ENCODE measurements around the gene OTUD5. TPM values are rescaled to one million over a fixed set of nuclear protein-coding genes. Genes with fewer than 3 reads are reported as not detected.

Gene OTUD5
- total RNA-seq, 1 donor: 55.5 TPM

- DNase-seq (ENCODE audit: low read depth in 2 of 3, low spot score in 2 of 3): peak in 2 of 3 donors; percentile 62 to 85
These were observed 18.5 kb downstream of the OTUD5 start for GRCh38 chrX:48938721-48939425.

DNA sequence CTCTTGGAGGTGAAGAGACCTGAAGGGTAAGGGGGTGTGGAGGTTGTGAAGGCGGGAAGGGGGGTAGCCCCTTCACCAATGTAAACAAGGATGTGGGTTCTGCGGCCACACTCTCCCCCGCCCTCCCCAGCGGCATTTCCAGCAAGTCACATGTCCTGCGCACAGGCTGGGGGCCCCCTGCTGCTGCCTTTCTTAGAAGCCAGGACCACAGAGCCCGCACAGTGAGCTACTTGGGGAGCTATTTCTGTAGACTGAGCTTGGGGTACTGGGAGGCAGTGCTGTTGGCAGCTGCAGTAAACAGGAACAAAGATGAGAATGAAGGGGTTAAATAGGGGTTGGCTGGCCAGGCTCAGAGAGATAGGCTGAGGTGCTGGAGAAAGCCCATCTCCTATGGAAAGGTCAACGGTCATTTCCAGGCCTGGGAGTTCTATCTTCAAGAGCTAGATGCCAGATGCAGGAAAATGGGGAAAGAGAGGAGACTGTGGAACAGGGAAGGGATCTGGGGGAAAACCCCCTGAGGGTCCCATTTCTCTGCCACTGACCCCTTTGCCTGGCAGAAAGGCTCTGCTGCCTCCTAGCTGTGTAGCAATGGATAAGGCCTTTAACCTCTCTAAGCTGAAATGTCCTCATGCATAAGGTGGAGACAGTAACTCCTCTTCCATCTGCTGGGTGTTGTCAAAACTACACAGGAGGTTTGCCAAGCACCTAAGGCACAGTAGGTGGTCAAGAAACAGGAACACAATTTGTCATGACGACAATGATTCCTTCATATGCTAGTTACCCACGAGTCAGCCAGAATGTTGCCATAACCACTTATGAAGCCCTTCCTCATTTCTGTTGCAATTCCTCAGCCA, 20.1 kb downstream of the OTUD5 start:
- DNase-seq (ENCODE audit: low read depth in 2 of 3, low spot score in 2 of 3): peak; percentile 76 to 93 (median 83)

DNA sequence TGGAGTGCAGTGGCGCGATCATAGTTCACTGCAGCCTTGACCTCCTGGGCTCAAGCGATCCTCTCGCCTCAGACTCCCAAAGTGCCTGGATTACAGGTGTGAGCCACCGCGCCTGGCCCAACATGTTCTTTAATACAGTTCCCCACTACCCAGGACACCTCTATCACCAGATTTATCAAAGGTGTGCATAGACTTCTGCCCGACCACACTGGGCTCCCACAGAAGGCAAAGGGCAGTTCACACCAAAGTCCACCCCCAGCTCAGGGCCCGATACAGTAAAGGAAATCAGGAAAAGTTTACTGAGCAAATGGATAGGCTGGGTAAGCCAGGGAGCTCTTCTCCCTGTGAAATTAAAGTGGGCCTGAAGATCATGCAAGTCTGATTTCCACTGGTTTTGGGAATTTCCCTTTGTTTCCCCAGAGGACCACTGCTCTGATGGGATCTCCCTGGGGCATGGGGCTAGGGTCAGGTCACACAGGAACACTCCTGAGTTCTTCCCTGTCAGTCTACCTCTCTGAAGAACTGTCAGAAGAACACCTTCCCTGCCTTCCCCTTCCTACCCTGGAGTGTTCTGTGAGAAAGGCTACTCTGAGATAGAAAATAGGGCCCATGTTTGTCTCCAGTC, 20.9 kb downstream of the OTUD5 start:
- DNase-seq (ENCODE audit: low read depth in 2 of 3, low spot score in 2 of 3): no peak

DNA sequence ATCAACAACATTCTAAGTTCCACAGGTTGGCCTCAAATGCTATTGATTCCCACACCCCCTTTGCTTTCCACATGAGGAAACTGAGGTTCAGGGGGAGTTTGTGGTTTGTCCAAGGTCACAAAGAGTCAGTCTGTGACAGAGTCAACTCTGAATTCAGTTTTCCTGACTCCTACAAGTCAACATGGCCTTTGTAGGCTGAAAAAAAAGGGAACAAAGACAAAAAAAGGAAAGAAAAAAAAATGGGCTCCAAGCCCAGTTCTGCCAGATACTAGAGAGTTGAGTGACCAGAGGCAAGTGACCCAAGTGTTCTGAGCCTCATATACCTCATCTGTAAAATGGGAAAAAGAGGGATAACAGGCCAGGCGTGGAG, 22.1 kb downstream of the OTUD5 start:
- DNase-seq (ENCODE audit: low read depth in 2 of 3, low spot score in 2 of 3): no peak

DNA sequence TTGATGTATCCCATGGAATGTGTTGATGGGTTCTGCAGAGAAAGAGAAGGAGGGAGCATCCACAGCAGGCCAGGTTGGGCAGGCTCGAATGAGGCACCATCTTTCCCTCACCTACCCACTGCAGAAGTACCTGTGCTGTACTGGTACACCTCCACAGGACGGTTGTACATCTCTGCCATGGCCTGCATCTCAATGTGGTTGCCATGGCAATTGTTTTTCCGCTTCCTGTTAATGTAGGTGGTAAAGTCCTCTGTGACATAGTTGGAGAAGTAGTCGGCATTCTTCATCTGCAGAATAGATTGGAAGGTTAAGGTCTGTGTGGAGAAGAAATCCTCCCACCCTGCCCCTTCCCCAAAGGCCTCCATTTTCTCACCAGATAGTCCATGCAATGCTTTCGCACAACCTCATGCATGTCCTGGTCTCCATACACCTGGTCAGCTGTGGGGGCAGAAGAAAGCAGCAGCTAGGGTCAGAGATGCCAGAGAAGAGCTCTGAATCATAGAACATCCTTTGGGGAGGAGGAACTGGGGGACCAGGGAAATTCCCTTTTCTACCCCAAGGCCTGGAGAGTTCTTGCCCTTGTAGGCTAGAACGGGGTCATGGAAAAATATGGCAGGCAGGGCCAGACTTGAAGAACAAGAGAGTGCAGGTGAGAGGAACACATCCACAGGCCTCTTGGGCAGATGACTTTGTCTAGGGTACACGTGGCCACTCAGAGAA, 22.7 kb downstream of the OTUD5 start:
- DNase-seq (ENCODE audit: low read depth in 2 of 3, low spot score in 2 of 3): no peak

DNA sequence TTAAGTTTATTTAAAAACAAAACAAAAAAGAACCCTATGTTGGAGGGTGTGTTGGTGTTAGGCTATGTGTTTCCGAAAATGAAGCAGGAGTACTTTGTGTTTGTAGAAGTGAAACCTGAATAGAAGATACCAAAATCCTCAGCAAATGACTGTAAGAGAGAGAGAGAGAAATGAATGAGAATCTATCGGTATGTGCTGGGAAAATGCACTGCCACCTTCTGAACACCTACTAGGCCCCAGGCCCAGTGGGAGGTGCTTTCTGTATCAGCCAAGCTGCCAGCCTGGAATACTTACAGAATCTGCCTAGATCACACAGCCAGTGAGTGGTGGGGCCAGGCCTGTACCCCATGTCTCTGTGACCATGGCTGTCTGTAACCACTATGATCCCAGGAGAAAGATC, 23.6 kb downstream of the OTUD5 start:
- DNase-seq (ENCODE audit: low read depth in 2 of 3, low spot score in 2 of 3): no peak

GRCh38 chrX:48927736-48928382, 29.5 kb downstream of the OTUD5 start:
- DNase-seq (ENCODE audit: low read depth in 2 of 3, low spot score in 2 of 3): no peak

DNA sequence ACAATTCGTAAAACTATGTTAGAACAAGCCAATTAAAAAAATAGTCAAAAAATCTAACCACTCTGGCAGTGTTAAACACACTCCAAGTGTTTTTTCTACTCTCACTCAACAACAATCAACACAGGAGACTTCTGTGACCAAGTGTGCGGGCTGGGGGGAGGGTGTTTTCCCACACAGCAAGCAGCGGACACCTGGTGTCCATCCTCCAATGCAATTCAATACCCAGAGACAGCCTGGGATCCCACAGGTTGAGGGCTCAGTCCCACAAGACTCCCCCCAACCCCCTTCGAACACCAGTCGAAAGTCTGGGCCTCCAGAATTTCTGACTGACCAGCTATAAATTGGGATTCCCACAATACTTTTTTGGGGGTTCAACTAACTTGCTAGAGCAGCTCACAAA, 30.3 kb downstream of the OTUD5 start:
- DNase-seq (ENCODE audit: low read depth in 2 of 3, low spot score in 2 of 3): no peak

GRCh38 chrX:48924270-48924669, 33.1 kb downstream of the OTUD5 start:
- no peak for DNase-seq (ENCODE audit: low read depth in 2 of 3, low spot score in 2 of 3)

DNA sequence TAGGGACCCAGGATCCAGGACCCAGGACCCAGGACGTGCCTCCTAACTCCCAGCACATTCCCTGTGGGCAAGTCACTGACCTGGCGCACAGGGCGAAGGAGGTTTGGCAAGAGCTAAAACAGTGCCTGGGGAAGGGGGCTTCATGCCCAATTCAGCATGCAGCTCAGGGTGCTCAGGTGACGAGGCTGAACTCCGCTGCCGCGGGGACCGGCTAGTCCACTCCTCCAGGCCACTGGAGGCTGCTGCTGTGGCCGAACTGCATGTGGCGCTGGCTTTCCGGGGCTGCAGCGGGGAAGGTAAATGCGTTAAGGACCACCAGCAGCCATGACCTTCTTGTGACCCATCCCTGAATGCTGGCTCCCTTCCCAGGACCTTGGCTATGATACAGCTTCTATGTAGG, 33.6 kb downstream of the OTUD5 start:
- DNase-seq (ENCODE audit: low read depth in 2 of 3, low spot score in 2 of 3): no peak

- no peak for DNase-seq (ENCODE audit: low read depth in 2 of 3, low spot score in 2 of 3)
These were observed 36.7 kb downstream of the OTUD5 start for GRCh38 chrX:48920718-48921104.

GRCh38 chrX:48919947-48920717, 37.3 kb downstream of the OTUD5 start:
- no peak for DNase-seq (ENCODE audit: low read depth in 2 of 3, low spot score in 2 of 3)

DNA sequence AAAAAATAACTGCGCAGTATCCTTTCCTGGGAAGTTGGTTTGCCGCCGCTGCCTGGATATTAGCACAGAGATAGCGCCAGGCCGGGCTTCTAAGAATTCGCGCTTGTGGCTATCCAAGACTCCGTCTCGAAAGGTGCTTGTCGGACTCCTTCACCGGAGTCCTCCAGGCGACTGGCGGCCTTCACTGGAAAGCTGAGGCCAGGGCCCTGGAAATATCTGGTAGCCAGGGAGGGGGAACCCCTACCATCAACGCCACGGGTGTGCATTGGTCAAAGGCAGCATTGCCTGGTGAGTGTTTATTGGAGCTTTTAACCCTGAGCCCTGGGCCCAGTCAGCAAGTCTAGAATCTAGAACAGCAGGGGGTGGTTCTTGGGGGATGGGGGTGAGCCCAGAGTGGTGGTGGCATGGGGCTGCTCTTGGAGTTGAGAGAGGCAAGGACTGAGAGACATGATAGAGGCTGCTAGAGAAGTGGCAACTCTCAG, 38.0 kb downstream of the OTUD5 start:
- peak in 1 of 3 donors; percentile 39 for DNase-seq (ENCODE audit: low read depth in 2 of 3, low spot score in 2 of 3)

DNA sequence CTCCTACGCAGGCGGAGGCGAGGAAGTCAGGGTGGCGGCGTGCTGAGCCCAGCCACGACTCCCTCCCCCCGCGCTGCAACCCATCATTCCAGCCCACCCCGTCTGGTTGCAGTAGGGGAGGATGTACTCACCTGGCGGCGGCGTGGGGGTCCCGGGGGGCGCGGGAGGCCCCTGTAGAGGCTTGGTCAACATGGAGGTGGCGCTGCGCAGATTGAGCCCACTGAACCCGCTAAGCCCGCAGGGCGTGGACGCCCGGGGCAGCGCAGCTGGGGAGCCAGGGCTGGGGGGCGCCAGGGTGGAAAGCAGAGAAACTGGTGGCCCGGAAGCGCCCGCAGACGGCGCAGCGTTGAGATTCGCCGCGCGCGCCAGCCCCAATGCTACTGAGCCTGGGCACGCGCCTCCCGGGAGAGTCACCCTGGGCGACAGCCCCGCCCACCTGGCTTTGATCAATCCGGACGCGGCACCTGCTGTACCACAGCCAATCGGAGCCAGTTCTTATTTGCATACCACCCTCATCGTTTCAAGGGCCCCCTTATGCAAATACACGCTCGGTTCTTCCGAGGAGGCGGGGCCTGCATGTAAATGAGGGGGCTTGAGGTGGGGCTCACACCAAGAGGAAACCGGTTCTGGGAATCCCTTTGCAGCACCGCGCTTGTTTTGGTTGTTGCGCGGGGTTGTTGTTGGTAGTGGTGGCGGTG, 38.6 kb downstream of the OTUD5 start, which contains the start of gene PIM2:
PIM2 (minus strand) TSS at position 382 of the 698 bp plus-strand sequence; CDS start at position 192, 190 bp downstream.
- peak; percentile 71 to 96 (median 92) for DNase-seq (ENCODE audit: low read depth in 2 of 3, low spot score in 2 of 3)

- no peak for DNase-seq (ENCODE audit: low read depth in 2 of 3, low spot score in 2 of 3)
These were observed 39.1 kb downstream of the OTUD5 start for GRCh38 chrX:48918301-48918642.

DNA sequence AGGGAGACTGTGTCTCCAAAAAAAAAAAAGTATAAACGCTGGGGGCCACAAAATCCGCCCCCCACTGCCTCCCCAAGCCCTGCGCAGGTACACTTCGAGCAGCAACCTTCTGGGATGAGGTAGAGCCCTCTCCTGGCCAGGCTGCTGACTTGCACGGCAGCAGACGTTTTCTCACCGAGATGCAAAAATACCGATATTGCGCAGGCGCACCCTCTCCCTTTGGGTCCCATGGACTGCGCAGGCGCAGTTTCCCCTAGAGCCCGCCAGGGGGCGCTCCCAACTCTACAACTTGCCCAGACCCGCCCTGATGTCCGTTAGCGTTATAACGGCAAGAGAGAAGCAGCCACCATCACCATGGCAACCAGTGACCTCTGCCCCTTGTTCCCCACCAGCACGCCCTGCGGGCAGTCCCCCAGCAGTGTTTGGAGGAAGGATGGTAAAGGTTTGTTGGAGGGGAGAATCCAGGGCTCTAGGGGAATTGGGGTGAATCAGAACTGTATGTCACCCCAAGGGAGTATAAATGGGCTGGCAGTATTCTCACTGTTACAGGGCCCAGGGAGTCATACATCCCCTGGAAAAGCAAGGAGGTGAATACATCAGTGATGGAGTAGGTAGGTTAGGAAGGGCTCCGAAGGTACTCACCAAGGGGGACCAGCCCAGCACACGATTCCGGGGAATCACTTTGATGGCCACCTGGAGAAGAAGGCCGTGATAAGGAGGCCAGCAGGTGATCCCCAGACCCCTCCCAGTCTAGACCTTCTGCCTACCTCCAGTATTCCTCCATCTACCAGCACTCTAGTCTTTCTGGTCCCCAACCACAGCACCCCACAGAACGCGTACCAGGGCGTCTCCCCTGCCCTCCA, 40.0 kb downstream of the OTUD5 start:
- peak; percentile 85 to 92 (median 87) for DNase-seq (ENCODE audit: low read depth in 2 of 3, low spot score in 2 of 3)

DNA sequence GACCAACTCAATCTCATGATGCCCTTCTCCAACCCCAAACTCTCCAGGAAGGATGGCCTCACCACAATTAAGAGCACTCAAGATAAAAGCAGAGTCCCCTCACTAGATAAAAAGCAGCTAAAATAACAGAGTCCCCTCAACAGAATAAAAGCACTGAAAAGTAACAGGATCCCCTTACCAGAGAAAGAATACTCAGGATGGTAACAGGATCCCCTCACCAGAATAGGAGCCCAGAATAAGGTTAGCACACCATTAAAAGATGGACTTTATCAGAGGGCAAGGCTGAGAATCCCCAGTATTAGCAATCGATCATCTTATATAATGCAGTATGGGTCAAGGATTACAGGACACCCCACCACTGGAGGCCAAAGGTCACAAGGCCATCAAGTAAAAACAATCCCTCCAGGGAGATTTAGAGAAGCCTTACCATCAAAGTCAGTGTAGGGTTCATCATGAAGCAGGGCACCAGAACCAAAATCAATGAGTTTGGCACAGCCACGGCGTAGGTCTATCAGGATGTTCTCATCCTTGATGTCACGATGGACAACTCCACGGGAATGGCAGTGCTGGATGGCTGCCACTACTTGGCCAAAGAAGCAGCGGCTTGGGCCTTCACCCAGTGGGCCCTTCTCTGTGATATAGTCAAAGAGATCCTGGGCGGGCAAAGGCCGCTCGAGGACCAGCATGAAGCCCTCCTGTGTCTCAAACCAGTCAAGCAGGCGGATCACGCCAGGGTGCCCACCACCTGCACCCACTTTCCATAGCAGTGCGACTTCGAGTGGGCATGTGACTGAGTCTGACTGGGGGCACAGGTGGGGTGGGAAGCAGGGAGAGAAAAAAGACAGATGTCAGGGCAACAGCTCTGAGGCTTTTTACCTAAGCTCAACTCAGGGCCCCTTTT, 42.6 kb downstream of the OTUD5 start:
- no peak for DNase-seq (ENCODE audit: low read depth in 2 of 3, low spot score in 2 of 3)

Data from hematopoietic multipotent progenitor cell (in vitro differentiated cells).